Measurements from ENCODE around the gene CERS6.
A peak's percentile ranks its signal among the peaks of the same experiment; 100 is the strongest.

Gene CERS6

DNA sequence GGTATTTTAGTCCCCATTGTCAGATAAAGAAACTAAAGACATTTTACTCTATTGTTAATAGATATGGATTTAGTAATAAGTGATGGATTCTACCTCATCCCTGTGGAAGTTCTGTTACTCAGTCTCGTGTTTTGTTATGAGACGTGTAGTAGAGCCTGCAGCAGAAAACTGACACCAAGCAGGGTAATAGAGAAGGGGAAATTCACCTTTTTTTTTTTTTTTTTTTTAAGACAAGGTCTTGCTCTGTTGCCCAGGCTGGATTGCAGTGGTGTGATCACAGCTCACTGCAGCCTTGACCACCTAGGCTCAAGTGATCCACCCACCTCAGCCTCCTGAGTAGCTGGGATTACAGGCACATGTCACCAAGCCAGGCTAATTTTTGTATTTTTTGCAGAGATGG, 164.5 kb downstream of the CERS6 start:
- no peak for DNase-seq (ENCODE audit: low read depth in 2 of 2)
- TF ChIP-seq, protein P1, sequence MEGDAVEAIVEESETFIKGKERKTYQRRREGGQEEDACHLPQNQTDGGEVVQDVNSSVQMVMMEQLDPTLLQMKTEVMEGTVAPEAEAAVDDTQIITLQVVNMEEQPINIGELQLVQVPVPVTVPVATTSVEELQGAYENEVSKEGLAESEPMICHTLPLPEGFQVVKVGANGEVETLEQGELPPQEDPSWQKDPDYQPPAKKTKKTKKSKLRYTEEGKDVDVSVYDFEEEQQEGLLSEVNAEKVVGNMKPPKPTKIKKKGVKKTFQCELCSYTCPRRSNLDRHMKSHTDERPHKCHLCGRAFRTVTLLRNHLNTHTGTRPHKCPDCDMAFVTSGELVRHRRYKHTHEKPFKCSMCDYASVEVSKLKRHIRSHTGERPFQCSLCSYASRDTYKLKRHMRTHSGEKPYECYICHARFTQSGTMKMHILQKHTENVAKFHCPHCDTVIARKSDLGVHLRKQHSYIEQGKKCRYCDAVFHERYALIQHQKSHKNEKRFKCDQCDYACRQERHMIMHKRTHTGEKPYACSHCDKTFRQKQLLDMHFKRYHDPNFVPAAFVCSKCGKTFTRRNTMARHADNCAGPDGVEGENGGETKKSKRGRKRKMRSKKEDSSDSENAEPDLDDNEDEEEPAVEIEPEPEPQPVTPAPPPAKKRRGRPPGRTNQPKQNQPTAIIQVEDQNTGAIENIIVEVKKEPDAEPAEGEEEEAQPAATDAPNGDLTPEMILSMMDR (IDR thresholded peaks at IDR 0.05; ENCODE audit: low read depth, low read length) = no peak
- no peak overlapping the region for H3K4me3 ChIP-seq (replicated peaks in 1 of 2; ENCODE audit: low read depth in 2 of 2, low read length in 2 of 2)

DNA sequence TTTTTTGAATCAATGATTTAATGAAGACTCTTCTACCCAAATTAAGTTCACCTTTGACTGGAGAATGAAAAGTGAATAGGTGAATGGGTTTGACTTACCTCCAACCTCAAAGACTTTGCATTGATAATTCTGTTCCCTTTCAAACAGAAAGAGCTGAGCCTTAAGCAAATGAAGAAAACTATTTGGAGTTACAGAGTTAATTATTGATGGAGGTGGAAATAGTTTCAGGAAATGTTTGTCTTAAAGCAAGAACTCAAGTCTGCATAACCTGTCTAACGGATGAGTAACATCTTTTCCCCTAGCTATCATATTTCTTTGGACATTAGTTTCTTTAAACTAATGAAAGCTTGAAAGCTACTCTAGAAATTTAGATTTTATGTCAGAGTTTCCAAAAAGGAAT, 166.5 kb downstream of the CERS6 start:
- DNase-seq (ENCODE audit: low read depth in 2 of 2) = no peak
- no peak overlapping the region for H3K4me3 ChIP-seq (replicated peaks in 1 of 2; ENCODE audit: low read depth in 2 of 2, low read length in 2 of 2)
- TF ChIP-seq, protein P1 (IDR thresholded peaks at IDR 0.05; ENCODE audit: low read depth, low read length) = no peak

DNA sequence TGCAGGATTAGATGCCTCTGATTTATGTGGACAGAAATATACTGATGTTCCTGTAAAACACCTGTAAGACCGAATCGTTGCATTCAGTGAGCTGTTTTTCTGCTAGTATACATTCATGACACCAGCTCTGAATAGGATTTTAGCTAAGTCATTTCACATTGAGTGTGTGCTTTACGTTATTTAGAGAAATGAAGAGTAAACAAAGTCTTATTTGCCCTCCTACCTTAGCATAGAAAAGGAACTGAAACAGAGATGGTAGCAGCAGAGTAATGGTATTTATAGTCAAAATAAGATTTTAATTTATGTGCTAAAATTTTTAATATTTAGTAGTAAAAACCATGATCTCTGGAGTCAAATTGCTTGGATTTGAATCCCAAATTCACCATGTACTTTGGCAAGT, 168.0 kb downstream of the CERS6 start:
- no peak for DNase-seq (ENCODE audit: low read depth in 2 of 2)
- TF ChIP-seq, protein P1 (IDR thresholded peaks at IDR 0.05; ENCODE audit: low read depth, low read length) = no peak
- H3K4me3 ChIP-seq (replicated peaks in 1 of 2; ENCODE audit: low read depth in 2 of 2, low read length in 2 of 2) = no peak overlapping the region

DNA sequence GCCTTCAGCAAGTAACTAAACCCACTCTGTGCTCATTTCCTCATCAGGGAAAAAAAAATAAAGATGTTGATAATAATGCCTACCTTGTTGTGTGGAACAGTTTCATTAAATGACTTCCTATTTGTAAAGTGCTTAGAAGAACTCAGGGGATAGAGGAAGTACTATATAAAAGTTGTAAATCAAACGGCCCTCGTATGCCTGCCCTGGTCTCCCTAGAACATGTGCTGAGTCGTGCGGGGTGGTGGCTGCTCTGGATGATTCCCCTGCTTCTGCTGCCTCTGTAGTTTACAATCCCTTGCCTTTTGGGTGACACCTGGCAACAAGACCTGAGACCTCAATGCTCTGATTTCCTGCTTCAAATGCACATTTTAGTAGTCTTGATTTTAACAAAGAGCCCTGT, 170.0 kb downstream of the CERS6 start:
- DNase-seq (ENCODE audit: low read depth in 2 of 2) = no peak
- TF ChIP-seq, protein P1 (IDR thresholded peaks at IDR 0.05; ENCODE audit: low read depth, low read length) = no peak

DNA sequence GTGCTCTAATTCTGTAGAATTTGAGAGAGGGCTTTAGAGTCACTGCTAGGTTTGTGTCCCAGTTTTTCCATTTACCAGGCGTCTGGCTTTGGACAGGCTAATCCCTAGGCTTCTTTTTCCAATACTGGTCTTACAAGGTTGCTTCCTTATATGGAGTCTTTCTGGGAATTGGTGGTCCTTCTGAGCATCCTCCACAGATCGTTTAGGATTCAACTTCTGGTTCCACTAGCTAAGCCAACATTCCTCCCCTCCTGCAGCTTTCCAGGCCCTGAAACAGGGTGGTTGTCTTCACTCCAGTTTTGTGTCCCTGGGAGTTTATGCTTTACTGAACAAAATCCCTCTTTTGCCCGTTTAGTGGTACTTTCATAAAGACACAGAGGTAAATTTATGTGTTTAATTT, 170.6 kb downstream of the CERS6 start:
- H3K4me3 ChIP-seq (replicated peaks in 1 of 2; ENCODE audit: low read depth in 2 of 2, low read length in 2 of 2) = no peak overlapping the region
- TF ChIP-seq, protein P1 (IDR thresholded peaks at IDR 0.05; ENCODE audit: low read depth, low read length) = no peak
- DNase-seq (ENCODE audit: low read depth in 2 of 2) = no peak

More for the DNA sequence above, 170.0 kb downstream of the CERS6 start:
- no peak overlapping the region for H3K4me3 ChIP-seq (replicated peaks in 1 of 2; ENCODE audit: low read depth in 2 of 2, low read length in 2 of 2)

DNA sequence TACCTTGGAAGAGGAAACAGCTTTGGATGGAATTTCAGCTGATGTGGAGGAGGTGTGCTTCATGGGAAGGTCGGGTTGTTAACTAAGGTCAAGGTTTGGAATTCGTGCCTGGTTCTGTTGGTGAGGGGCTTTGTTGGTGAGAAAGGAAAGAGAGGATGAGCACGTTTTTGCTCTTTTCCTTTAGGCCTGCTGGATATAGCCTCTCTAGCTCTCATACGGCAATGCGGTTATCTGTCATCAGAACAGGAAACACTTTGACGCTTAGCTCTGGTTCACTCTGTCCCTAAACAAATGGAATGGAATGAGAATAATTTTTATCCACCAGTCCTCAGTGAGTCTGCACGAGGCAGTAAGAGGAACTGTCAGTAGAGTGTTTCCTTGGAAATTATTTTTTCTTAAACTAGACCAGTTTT, 176.6 kb downstream of the CERS6 start:
- H3K4me3 ChIP-seq (replicated peaks in 1 of 2; ENCODE audit: low read depth in 2 of 2, low read length in 2 of 2) = no peak overlapping the region
- peak; percentile 89 to 92 for DNase-seq (ENCODE audit: low read depth in 2 of 2)
- TF ChIP-seq, protein P1 (IDR thresholded peaks at IDR 0.05; ENCODE audit: low read depth, low read length) = no peak

DNA sequence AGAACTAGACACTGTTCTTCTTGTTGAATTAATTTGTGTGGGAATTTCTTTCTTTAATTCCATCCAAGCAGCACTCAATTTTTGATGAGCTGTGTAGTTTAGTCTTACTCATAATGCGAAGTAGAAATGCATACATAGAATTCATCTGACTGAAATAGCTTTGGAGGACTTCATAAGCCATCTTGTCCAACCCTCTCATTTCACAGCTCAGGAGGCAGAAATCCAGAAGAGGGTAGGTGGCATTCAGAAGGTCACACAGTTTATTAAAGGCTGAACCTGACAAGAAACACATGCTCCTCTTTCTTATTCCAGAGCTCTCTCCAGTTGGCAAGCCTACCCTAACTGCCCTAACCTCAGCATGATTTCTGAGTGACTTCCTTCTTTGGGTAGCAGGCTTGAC, 177.1 kb downstream of the CERS6 start:
- TF ChIP-seq, protein P1 (IDR thresholded peaks at IDR 0.05; ENCODE audit: low read depth, low read length) = no peak
- H3K4me3 ChIP-seq (replicated peaks in 1 of 2; ENCODE audit: low read depth in 2 of 2, low read length in 2 of 2) = no peak overlapping the region
- peak; percentile 57 to 66 for DNase-seq (ENCODE audit: low read depth in 2 of 2)

Measured in cardiac fibroblast (primary cell).